HEK293T (cell line): ENCODE data around the gene DUSP9.

Experiments used
- CTCF ChIA-PET: fragments of 350-600 bp; formaldehyde crosslinking; extraction: SDS; loops from one replicate; lab custom pipeline; 2021; ENCODE audit warnings: antibody characterized with exemption, inconsistent platforms; lab: Yijun Ruan, JAX
- POLR2A ChIA-PET: fragments of 350-600 bp; formaldehyde crosslinking; extraction: SDS; loops from one replicate; lab custom pipeline; 2020; ENCODE audit warnings: antibody characterized with exemption, inconsistent platforms; lab: Yijun Ruan, JAX
- DNase-seq: peaks from one replicate; pipeline ENCODE4 v3.0.0; 2012; ENCODE audit warnings: mixed read lengths; ENCODE audit errors: extremely low spot score
- ARNT ChIP-seq: fragments of 450-650 bp; IDR thresholded peaks from 2 replicates; pipeline ENCODE4 v1.6.1; 2017; ENCODE audit warnings: mild to moderate bottlenecking
- BHLHE40 ChIP-seq: fragments of 450-650 bp; IDR thresholded peaks from 2 replicates; pipeline ENCODE4 v1.6.1; 2016; ENCODE audit warnings: mild to moderate bottlenecking, moderate library complexity, borderline replicate concordance
- CTBP1 ChIP-seq: fragments of 450-650 bp; IDR thresholded peaks from 2 replicates; pipeline ENCODE4 v1.6.1; 2016; ENCODE audit warnings: borderline replicate concordance
- ELF4 ChIP-seq: fragments of 450-650 bp; IDR thresholded peaks from 2 replicates; pipeline ENCODE4 v1.6.1; 2017; ENCODE audit warnings: antibody characterized with exemption
- FOXA1 ChIP-seq: fragments of 450-650 bp; IDR thresholded peaks from 2 replicates; pipeline ENCODE4 v1.6.1; 2016; ENCODE audit warnings: mild to moderate bottlenecking
- FOXK2 ChIP-seq: fragments of 450-650 bp; IDR thresholded peaks from 2 replicates; pipeline ENCODE4 v1.6.1; 2016; ENCODE audit warnings: mild to moderate bottlenecking
- FOXM1 ChIP-seq: fragments of 450-650 bp; IDR thresholded peaks from 2 replicates; pipeline ENCODE4 v1.6.1; 2017; ENCODE audit warnings: mild to moderate bottlenecking, borderline replicate concordance
- HDGF ChIP-seq: fragments of 450-650 bp; IDR thresholded peaks from 2 replicates; pipeline ENCODE4 v1.6.1; 2017; ENCODE audit warnings: antibody characterized with exemption, borderline replicate concordance
- LEF1 ChIP-seq: fragments of 450-650 bp; IDR thresholded peaks from 2 replicates; pipeline ENCODE4 v1.6.1; 2017; ENCODE audit warnings: mild to moderate bottlenecking, borderline replicate concordance
- NFRKB ChIP-seq: fragments of 450-650 bp; IDR thresholded peaks from 2 replicates; pipeline ENCODE4 v1.6.1; 2016; ENCODE audit warnings: mild to moderate bottlenecking, moderate library complexity
- PKNOX1 ChIP-seq: fragments of 450-650 bp; IDR thresholded peaks from 2 replicates; pipeline ENCODE4 v1.6.1; 2016
- SP1 ChIP-seq: fragments of 450-650 bp; IDR thresholded peaks from 2 replicates; pipeline ENCODE4 v1.6.1; 2017
- SUZ12 ChIP-seq: fragments of 450-650 bp; IDR thresholded peaks from 2 replicates; pipeline ENCODE4 v1.6.1; 2016; ENCODE audit warnings: mild to moderate bottlenecking
- TARDBP ChIP-seq: fragments of 450-650 bp; IDR thresholded peaks from 2 replicates; pipeline ENCODE4 v1.6.1; 2016
- ZNF384 ChIP-seq: fragments of 450-650 bp; IDR thresholded peaks from 2 replicates; pipeline ENCODE4 v1.6.1; 2016

Gene DUSP9

GRCh38 chrX:153633048-153633447 is 14.0 kb upstream of the DUSP9 start:
- POLR2A ChIA-PET = no interaction called here
- no peak for DNase-seq
- TF ChIP-seq HDGF = no peak
- no peak for TF ChIP-seq PKNOX1
- no peak for TF ChIP-seq TARDBP
- no peak for TF ChIP-seq FOXA1
- TF ChIP-seq ELF4 = no peak
- TF ChIP-seq SP1 = no peak
- TF ChIP-seq FOXK2 = no peak
- TF ChIP-seq ARNT = no peak
- TF ChIP-seq ZNF384 = no peak
- TF ChIP-seq BHLHE40 = no peak
- CTCF ChIA-PET = no interaction called here

DNA sequence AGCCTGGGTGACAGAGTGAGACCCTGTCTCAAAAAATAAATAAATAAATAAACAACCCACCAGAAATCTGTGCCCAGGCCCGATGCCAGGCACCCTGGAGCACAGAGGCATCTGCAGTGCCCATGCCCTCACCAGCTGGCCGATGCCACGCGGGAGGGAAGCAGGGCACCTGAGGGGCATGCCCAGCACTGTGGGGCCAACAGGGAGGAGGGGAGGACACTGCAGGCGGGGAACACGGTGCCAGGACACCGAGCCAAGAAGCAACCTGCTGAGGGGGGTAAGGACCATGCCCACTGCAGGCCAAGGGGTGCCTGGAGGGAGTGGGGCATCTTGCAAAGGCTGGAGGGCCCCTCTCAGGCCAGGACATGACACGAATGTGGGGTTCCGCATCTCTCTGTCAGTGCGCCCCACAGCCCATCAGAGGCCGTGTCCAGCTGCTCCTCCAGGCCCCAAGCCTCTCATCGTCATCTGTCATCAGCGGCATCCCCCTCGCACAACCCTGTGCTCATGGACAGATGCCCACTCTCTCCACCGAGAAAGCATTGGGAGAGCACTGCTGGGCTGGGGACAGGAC is 13.3 kb upstream of the DUSP9 start:
- ChIA-PET POLR2A (no interaction called here), CTCF (no interaction called here)
- TF ChIP-seq SP1 (no peak), ELF4 (no peak), TARDBP (no peak), LEF1 (no peak), FOXK2 (no peak), FOXA1 (no peak), HDGF (no peak), CTBP1 (no peak), ARNT (no peak), PKNOX1 (no peak), ZNF384 (no peak)
- no peak for DNase-seq

DNA sequence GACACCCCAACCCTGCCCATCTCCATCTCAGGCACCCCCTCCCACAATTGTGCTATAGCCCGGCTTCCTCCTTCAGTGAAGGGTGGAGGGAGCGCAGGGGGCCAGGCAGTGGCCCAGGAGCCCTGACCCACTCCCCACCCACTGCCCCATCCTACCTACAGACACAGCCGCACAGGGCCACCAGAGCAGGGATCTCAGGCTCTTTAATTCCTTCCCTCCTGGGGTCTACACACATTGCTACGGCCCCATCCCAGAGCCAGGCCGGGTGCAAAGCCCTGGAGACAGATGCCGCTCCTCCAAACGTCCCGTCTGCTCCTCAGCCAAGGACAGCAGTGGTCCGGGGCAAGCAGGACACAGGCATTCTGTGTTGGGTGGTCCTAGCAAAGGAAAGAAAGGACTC is 12.8 kb upstream of the DUSP9 start:
- TF ChIP-seq SUZ12 = no peak
- no peak for TF ChIP-seq BHLHE40
- no peak for TF ChIP-seq FOXK2
- TF ChIP-seq SP1 = no peak
- TF ChIP-seq FOXM1 = no peak
- TF ChIP-seq LEF1 = no peak
- no peak for TF ChIP-seq CTBP1
- TF ChIP-seq FOXA1 = no peak
- TF ChIP-seq ELF4 = no peak
- no peak for TF ChIP-seq PKNOX1
- TF ChIP-seq TARDBP = no peak
- TF ChIP-seq ARNT = no peak
- no peak for TF ChIP-seq ZNF384
- no peak for TF ChIP-seq HDGF
- ChIA-PET CTCF (no interaction called here), POLR2A (no interaction called here)
- DNase-seq = no peak

DNA sequence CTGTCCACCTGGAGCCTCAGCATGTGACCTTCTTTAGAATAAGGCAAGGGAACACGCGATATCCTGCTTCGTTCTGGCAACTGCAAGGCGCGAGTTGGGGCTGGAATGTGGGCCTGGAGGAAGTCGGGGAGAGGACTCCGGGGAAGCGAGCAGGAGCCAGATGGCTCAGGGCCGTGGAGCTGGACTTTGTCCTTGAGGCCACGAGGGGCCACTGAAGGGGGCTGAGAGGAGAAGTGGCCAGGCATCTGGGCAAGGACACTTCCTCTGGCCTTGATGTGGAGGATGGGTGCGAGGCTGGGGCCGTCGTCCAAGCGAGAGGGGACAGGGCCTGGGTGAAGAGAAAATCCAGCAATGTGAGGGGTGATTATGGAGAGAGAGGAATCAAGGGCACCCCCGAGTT is 12.2 kb upstream of the DUSP9 start:
- POLR2A ChIA-PET = no interaction called here
- no peak for TF ChIP-seq TARDBP
- no peak for TF ChIP-seq NFRKB
- no peak for TF ChIP-seq ELF4
- TF ChIP-seq FOXK2 = no peak
- no peak for TF ChIP-seq SP1
- TF ChIP-seq ZNF384 = no peak
- no peak for TF ChIP-seq HDGF
- TF ChIP-seq FOXM1 = no peak
- no peak for TF ChIP-seq SUZ12
- CTCF ChIA-PET = interaction anchor here (2.6 kb wide), 1 partner anchor 11 kb away, joined by 9 read pairs; no protein-coding TSS in a partner anchor
- DNase-seq = no peak

- TF ChIP-seq HDGF = no peak
- POLR2A ChIA-PET = no interaction called here
- no peak for DNase-seq
- CTCF ChIA-PET = interaction anchor here (1.0 to 2.6 kb wide), 3 partner anchors 12 to 32 kb away, joined by 3 to 11 read pairs (median 9); no protein-coding TSS in a partner anchor
These were observed 11.6 kb upstream of the DUSP9 start for GRCh38 chrX:153635388-153635787.

GRCh38 chrX:153635788-153636668 is 11.0 kb upstream of the DUSP9 start:
- DNase-seq = peak; percentile 74
- ChIA-PET CTCF (interaction anchor here (0.5 to 2.6 kb wide), 14 partner anchors 9 to 461 kb away, joined by 3 to 12 read pairs (median 4); no protein-coding TSS in a partner anchor), POLR2A (no interaction called here)
- no peak for TF ChIP-seq FOXK2
- TF ChIP-seq ELF4 = no peak
- no peak for TF ChIP-seq HDGF
- TF ChIP-seq SP1 = no peak
- no peak for TF ChIP-seq FOXA1
